Natural killer cell (primary cell): ENCODE results near the gene MPRIP. TPM values are rescaled to one million over a fixed set of nuclear protein-coding genes. Genes with fewer than 3 reads are reported as not detected.

Source experiments
- ATAC-seq, 3 donors: fragments of 150-1000 bp in 2 of 3; fragments of 200-7000 bp in 1 of 3; cut with Tn5 transposase; 1 replicate in 1 of 3; 2 replicates in 2 of 3; pipeline ENCODE4 v1.10.0; 2021; ENCODE audit warnings: mild to moderate bottlenecking in 2 of 3, moderate library complexity in 2 of 3
- DNase-seq, 2 donors: peaks; one replicate each; pipeline versions ENCODE4 v3.0.0 to v3.0.0-alpha.2; 2013 to 2021; ENCODE audit warnings: mixed read lengths in 1 of 2
- H3K27ac ChIP-seq: one replicate; pipeline ENCODE4 v1.5.1; 2013; ENCODE audit warnings: mild to moderate bottlenecking, low read length
- H3K27me3 ChIP-seq: one replicate; pipeline ENCODE4 v1.6.1; 2013; ENCODE audit warnings: low read length; ENCODE audit not compliant: control insufficient read depth, insufficient read depth
- H3K36me3 ChIP-seq: one replicate; pipeline ENCODE4 v1.6.1; 2013; ENCODE audit warnings: low read length; ENCODE audit not compliant: control insufficient read depth, insufficient read depth
- H3K4me1 ChIP-seq: one replicate; pipeline ENCODE4 v1.6.1; 2013; ENCODE audit warnings: low read length; ENCODE audit not compliant: control insufficient read depth, insufficient read depth
- H3K4me3 ChIP-seq: one replicate; pipeline ENCODE4 v1.5.1; 2013; ENCODE audit warnings: low read length
- H3K9me3 ChIP-seq: one replicate; pipeline ENCODE4 v1.6.1; 2013; ENCODE audit warnings: low read length; ENCODE audit not compliant: control insufficient read depth, insufficient read depth
- H3K27ac Mint-ChIP-seq, 2 donors: one replicate each; pipeline ENCODE4 v1.8.0; 2022; ENCODE audit warnings: mild to moderate bottlenecking in 2 of 2, mixed read lengths in 2 of 2, moderate library complexity in 1 of 2
- H3K27me3 Mint-ChIP-seq, 2 donors: one replicate each; pipeline ENCODE4 v1.8.0; 2022; ENCODE audit warnings: low read depth in 2 of 2, mixed read lengths in 2 of 2
- H3K36me3 Mint-ChIP-seq: one replicate; pipeline ENCODE4 v1.8.0; 2022; ENCODE audit warnings: mixed read lengths
- H3K4me1 Mint-ChIP-seq, 2 donors: one replicate each; pipeline ENCODE4 v1.8.0; 2022; ENCODE audit warnings: mixed read lengths in 2 of 2
- H3K4me3 Mint-ChIP-seq: one replicate; pipeline ENCODE4 v1.8.0; 2022; ENCODE audit warnings: mild to moderate bottlenecking, moderate library complexity, mixed read lengths
- H3K9me3 Mint-ChIP-seq, 2 donors: one replicate each; pipeline ENCODE4 v1.8.0; 2022; ENCODE audit warnings: mixed read lengths in 2 of 2
- CTCF ChIP-seq: fragments of 200-600 bp; IDR thresholded peaks from one replicate; pipeline ENCODE4 v1.8.0; 2022; ENCODE audit warnings: antibody characterized with exemption
- WGBS: methylation state at CpG from one replicate; pipeline ENCODE4 v1.1.7; 2013; ENCODE audit warnings: missing lambda C conversion rate; ENCODE audit not compliant: insufficient coverage; 5-methylcytosine and 5-hydroxymethylcytosine counted together
- intact Hi-C: fragments of 100-400 bp; cut with micrococcal nuclease; formaldehyde crosslinking; loops from one replicate; pipeline ENCODE4 v1.14.2; 2022
- total RNA-seq, 4 donors: library from RNA; stranded (reverse); fragments of 120-200 nt in 1 of 4; gene quantifications; one replicate each; pipeline versions ENCODE4 v1.2.3 to v1.2.4, GENCODE V29; 2013 to 2022

Gene MPRIP
- total RNA-seq, 3 donors from 2014 or later (not counting 1 experiment from before 2014, with no cell fraction given) = 225 to 272 (median 229) TPM

- intact Hi-C loops = loop anchor here (10.0 kb wide), 1 partner anchor 86 kb away; no protein-coding TSS in a partner anchor
- H3K4me1 Mint-ChIP-seq = peaks cover 15 to 33% of the 10 kb centered on the region in 2 donors
- no peak overlapping the region for H3K27ac Mint-ChIP-seq
- no peak overlapping the region for H3K27ac ChIP-seq
- no peaks in the 10 kb centered on the region for H3K27me3 ChIP-seq
- H3K36me3 Mint-ChIP-seq = no peaks in the 10 kb centered on the region
- H3K27me3 Mint-ChIP-seq = no peaks in the 10 kb centered on the region
- H3K9me3 Mint-ChIP-seq = no peaks in the 10 kb centered on the region
- H3K4me3 ChIP-seq = no peak overlapping the region
- DNase-seq (no peak), ATAC-seq (no peak)
- no peak for TF ChIP-seq CTCF
- no peaks in the 10 kb centered on the region for H3K9me3 ChIP-seq
- peaks cover 2% of the 10 kb centered on the region for H3K36me3 ChIP-seq
- H3K4me1 ChIP-seq = peaks cover 36% of the 10 kb centered on the region
- WGBS = 86% methylated on average over 10 of the region's 10 CpGs
- H3K4me3 Mint-ChIP-seq = no peak overlapping the region
These were observed 159.0 kb downstream of the MPRIP start for GRCh38 chr17:17201271-17201670.

DNA sequence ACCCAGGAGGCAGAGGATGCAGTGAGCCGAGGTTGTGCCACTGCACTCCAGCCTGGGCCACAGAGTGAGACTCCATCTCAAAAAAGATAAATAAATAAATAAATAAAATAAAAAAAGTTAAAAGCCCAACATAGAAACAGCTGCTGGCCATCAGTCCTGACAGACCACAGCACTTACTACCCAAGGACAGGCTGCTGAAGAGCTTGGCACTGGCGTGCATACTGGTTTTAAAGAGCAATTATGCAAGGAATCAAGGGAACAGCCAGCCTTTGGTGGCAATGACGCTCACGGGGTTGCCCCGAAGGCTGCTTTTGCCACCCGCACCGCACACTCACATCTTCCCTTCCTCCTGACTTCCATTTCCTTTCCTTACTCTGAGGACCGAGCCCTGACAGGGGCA lies 159.7 kb downstream of the MPRIP start:
- no peak overlapping the region for H3K4me3 Mint-ChIP-seq
- peaks cover 20 to 39% of the 10 kb centered on the region in 2 donors for H3K4me1 Mint-ChIP-seq

GRCh38 chr17:17203173-17203730 lies 161.0 kb downstream of the MPRIP start:
- 83% methylated on average over 15 of the region's 15 CpGs for WGBS
- intact Hi-C loops = loop anchor here (10.0 kb wide), 1 partner anchor 88 kb away; no protein-coding TSS in a partner anchor
- H3K4me1 Mint-ChIP-seq = peaks cover 22 to 41% of the 10 kb centered on the region in 2 donors
- peaks cover 43% of the 10 kb centered on the region for H3K4me1 ChIP-seq
- peaks cover 2% of the 10 kb centered on the region for H3K36me3 ChIP-seq
- peak overlapping the region in 1 of 2 donors; percentile 87 for H3K27ac Mint-ChIP-seq
- H3K27ac ChIP-seq = peak overlapping the region; percentile 45
- H3K27me3 Mint-ChIP-seq = no peaks in the 10 kb centered on the region
- no peaks in the 10 kb centered on the region for H3K9me3 Mint-ChIP-seq
- DNase-seq = no peak
- no peak overlapping the region for H3K4me3 ChIP-seq
- no peak for TF ChIP-seq CTCF
- no peak for ATAC-seq
- H3K4me3 Mint-ChIP-seq = no peak overlapping the region
- H3K9me3 ChIP-seq = no peaks in the 10 kb centered on the region
- H3K27me3 ChIP-seq = no peaks in the 10 kb centered on the region
- no peaks in the 10 kb centered on the region for H3K36me3 Mint-ChIP-seq

More for the DNA sequence above, 159.7 kb downstream of the MPRIP start:
- Mint-ChIP-seq H3K27ac (no peak overlapping the region), H3K27me3 (no peaks in the 10 kb centered on the region), H3K36me3 (no peaks in the 10 kb centered on the region), H3K9me3 (no peaks in the 10 kb centered on the region)
- intact Hi-C loops = loop anchor here (10.0 kb wide), 1 partner anchor 87 kb away; no protein-coding TSS in a partner anchor
- DNase-seq (no peak), ATAC-seq (no peak)
- Histone ChIP-seq H3K4me1 (peaks cover 42% of the 10 kb centered on the region), H3K9me3 (no peaks in the 10 kb centered on the region), H3K4me3 (no peak overlapping the region), H3K27me3 (no peaks in the 10 kb centered on the region), H3K36me3 (peaks cover 2% of the 10 kb centered on the region), H3K27ac (no peak overlapping the region)
- no peak for TF ChIP-seq CTCF
- WGBS = 94% methylated on average over 8 of the region's 8 CpGs
